ENCODE measurements around the gene RBP2. TPM values are rescaled to one million over a fixed set of nuclear protein-coding genes. Genes with fewer than 3 reads are reported as not detected.

RBP2 gene
- polyA plus RNA-seq, 1 experiment = not detected

DNA sequence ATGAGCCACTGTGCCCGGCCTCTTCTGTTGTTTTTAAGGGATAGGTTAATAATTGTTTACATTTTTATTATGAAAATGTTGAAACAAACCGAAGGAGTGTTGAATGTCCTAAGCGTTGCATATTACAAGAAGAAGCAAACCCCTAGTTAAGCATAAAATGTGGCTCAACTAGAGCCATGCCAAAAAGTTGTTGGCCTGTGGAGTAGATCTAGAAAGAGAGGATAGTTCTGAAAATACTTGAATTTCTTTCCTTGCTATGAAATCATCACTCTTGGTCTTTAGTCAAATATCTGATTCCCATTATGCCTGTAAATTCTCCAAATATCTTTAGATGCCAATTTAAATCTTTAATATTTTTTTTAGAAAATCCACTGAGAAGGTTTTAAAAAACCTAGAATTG, 12.8 kb downstream of the RBP2 start:
- H3K27ac ChIP-seq (ENCODE audit: low read depth, low read length) = no peak overlapping the region
- TF ChIP-seq, protein P1, sequence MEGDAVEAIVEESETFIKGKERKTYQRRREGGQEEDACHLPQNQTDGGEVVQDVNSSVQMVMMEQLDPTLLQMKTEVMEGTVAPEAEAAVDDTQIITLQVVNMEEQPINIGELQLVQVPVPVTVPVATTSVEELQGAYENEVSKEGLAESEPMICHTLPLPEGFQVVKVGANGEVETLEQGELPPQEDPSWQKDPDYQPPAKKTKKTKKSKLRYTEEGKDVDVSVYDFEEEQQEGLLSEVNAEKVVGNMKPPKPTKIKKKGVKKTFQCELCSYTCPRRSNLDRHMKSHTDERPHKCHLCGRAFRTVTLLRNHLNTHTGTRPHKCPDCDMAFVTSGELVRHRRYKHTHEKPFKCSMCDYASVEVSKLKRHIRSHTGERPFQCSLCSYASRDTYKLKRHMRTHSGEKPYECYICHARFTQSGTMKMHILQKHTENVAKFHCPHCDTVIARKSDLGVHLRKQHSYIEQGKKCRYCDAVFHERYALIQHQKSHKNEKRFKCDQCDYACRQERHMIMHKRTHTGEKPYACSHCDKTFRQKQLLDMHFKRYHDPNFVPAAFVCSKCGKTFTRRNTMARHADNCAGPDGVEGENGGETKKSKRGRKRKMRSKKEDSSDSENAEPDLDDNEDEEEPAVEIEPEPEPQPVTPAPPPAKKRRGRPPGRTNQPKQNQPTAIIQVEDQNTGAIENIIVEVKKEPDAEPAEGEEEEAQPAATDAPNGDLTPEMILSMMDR (IDR thresholded peaks at IDR 0.05; ENCODE audit: low read depth, low read length) = no peak
- no peak overlapping the region for H3K4me3 ChIP-seq (ENCODE audit: low read depth, low read length)
- no peaks in the 10 kb centered on the region for H3K27me3 ChIP-seq (ENCODE audit: control insufficient read depth, insufficient read depth, low read length)
- no peak for DNase-seq (ENCODE audit: low read depth, low spot score)
- H3K9me3 ChIP-seq (ENCODE audit: control insufficient read depth, insufficient read depth, low read length) = no peaks in the 10 kb centered on the region
- ChIA-PET CTCF (no interaction called here), POLR2A (no interaction called here)

DNA sequence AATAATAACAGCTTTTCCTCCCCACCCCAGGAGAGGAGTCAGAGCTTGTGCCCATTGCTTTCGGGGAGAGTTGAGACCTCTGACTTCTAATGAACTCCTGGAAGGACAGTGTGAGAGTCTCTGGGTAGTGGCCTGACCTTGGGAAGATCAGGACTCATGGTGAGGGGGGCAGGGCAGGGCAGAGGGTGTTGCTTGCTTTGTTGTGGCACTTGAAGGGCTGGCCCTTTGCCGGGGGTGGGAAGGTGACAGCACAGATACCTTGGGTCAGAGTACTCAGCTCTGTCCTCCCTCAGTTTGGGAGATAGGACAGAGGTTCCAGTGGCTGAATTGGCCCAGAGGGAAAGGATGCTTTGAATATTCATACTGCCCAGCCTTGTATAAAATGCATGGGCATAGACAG, 15.8 kb downstream of the RBP2 start:
- no peak for DNase-seq (ENCODE audit: low read depth, low spot score)
- no peak overlapping the region for H3K27ac ChIP-seq (ENCODE audit: low read depth, low read length)
- no peaks in the 10 kb centered on the region for H3K9me3 ChIP-seq (ENCODE audit: control insufficient read depth, insufficient read depth, low read length)
- TF ChIP-seq, protein P1 (IDR thresholded peaks at IDR 0.05; ENCODE audit: low read depth, low read length) = no peak
- H3K27me3 ChIP-seq (ENCODE audit: control insufficient read depth, insufficient read depth, low read length) = no peaks in the 10 kb centered on the region
- CTCF ChIA-PET = no interaction called here
- H3K4me3 ChIP-seq (ENCODE audit: low read depth, low read length) = no peak overlapping the region
- POLR2A ChIA-PET = no interaction called here

DNA sequence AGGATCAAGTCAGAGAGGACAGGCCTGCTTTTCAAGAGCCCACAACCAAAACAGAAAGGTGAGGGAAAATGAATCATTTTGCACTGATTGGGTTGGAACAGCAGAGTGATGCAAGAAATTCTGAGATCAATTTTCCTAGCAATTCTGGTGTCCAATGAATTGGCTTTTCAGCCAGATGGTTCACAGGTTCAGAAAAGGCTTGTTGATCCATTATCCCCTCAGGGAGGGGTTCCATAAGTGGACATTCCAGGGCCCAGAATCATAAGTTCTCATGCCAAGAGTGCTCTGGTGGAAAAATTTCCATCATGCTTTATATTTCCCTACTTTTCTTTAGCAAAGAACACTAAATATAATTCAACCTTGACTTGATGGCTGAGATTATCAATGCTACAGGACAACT, 16.2 kb downstream of the RBP2 start:
- TF ChIP-seq, protein P1 (IDR thresholded peaks at IDR 0.05; ENCODE audit: low read depth, low read length) = no peak
- ChIA-PET CTCF (no interaction called here), POLR2A (no interaction called here)
- Histone ChIP-seq H3K27ac (ENCODE audit: low read depth, low read length) (no peak overlapping the region), H3K4me3 (ENCODE audit: low read depth, low read length) (no peak overlapping the region), H3K9me3 (ENCODE audit: control insufficient read depth, insufficient read depth, low read length) (no peaks in the 10 kb centered on the region), H3K27me3 (ENCODE audit: control insufficient read depth, insufficient read depth, low read length) (no peaks in the 10 kb centered on the region)
- no peak for DNase-seq (ENCODE audit: low read depth, low spot score)

DNA sequence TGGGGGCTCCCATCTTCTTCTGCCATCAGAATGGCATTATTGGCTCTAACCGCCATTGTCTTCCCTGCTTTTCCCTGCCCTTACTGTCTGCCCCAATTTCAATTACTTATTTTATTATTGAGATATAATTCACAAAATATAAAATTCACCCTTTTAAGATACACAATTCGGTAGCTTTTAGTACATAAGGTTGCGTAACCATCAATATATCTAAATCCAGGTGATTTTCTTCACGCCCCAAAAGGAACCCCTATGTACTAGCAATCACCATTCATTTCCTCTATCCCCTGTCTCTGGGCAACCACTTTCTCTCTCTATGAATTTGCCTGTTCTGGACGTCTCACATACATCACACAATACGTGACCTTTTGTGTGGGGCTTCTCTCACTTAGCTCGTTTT, 18.0 kb downstream of the RBP2 start:
- Histone ChIP-seq H3K4me3 (ENCODE audit: low read depth, low read length) (no peak overlapping the region), H3K27me3 (ENCODE audit: control insufficient read depth, insufficient read depth, low read length) (no peaks in the 10 kb centered on the region), H3K27ac (ENCODE audit: low read depth, low read length) (no peak overlapping the region), H3K9me3 (ENCODE audit: control insufficient read depth, insufficient read depth, low read length) (no peaks in the 10 kb centered on the region)
- ChIA-PET CTCF (interaction anchor here (0.9 kb wide), 1 partner anchor 30 kb away, joined by 4 read pairs; no protein-coding TSS in a partner anchor), POLR2A (no interaction called here)
- TF ChIP-seq, protein P1 (IDR thresholded peaks at IDR 0.05; ENCODE audit: low read depth, low read length) = no peak
- DNase-seq (ENCODE audit: low read depth, low spot score) = no peak

DNA sequence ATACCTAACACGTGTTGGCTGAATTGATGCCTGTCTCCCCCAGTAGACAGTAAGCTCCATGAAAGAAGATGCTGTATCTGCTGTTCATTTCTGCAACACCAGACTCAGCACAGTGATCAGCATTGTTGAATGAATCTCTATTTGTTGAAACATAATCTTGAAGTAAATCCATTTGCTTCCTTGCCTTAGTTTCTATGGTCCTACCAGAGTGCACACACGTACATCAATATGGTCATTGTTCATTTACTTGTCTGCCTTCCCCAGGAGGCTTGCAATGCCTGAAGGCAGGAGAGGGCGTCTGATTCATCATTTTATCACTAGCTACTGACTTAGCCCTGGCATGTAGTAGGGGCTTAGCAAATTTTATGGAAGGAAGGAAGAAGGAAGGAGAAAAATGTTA, 19.2 kb downstream of the RBP2 start:
- DNase-seq (ENCODE audit: low read depth, low spot score) = no peak
- no peak overlapping the region for H3K27ac ChIP-seq (ENCODE audit: low read depth, low read length)
- POLR2A ChIA-PET = no interaction called here
- CTCF ChIA-PET = interaction anchor here (1.0 to 1.6 kb wide), 2 partner anchors 29 to 105 kb away, joined by 3 to 4 read pairs; no protein-coding TSS in a partner anchor
- H3K9me3 ChIP-seq (ENCODE audit: control insufficient read depth, insufficient read depth, low read length) = no peaks in the 10 kb centered on the region
- no peaks in the 10 kb centered on the region for H3K27me3 ChIP-seq (ENCODE audit: control insufficient read depth, insufficient read depth, low read length)
- TF ChIP-seq, protein P1 (IDR thresholded peaks at IDR 0.05; ENCODE audit: low read depth, low read length) = no peak
- no peak overlapping the region for H3K4me3 ChIP-seq (ENCODE audit: low read depth, low read length)

All from AG04450 (cell line).